ENCODE data around the gene L1CAM. TPM values are rescaled to one million over a fixed set of nuclear protein-coding genes. Genes with fewer than 3 reads are reported as not detected.

The L1CAM gene, protein sequence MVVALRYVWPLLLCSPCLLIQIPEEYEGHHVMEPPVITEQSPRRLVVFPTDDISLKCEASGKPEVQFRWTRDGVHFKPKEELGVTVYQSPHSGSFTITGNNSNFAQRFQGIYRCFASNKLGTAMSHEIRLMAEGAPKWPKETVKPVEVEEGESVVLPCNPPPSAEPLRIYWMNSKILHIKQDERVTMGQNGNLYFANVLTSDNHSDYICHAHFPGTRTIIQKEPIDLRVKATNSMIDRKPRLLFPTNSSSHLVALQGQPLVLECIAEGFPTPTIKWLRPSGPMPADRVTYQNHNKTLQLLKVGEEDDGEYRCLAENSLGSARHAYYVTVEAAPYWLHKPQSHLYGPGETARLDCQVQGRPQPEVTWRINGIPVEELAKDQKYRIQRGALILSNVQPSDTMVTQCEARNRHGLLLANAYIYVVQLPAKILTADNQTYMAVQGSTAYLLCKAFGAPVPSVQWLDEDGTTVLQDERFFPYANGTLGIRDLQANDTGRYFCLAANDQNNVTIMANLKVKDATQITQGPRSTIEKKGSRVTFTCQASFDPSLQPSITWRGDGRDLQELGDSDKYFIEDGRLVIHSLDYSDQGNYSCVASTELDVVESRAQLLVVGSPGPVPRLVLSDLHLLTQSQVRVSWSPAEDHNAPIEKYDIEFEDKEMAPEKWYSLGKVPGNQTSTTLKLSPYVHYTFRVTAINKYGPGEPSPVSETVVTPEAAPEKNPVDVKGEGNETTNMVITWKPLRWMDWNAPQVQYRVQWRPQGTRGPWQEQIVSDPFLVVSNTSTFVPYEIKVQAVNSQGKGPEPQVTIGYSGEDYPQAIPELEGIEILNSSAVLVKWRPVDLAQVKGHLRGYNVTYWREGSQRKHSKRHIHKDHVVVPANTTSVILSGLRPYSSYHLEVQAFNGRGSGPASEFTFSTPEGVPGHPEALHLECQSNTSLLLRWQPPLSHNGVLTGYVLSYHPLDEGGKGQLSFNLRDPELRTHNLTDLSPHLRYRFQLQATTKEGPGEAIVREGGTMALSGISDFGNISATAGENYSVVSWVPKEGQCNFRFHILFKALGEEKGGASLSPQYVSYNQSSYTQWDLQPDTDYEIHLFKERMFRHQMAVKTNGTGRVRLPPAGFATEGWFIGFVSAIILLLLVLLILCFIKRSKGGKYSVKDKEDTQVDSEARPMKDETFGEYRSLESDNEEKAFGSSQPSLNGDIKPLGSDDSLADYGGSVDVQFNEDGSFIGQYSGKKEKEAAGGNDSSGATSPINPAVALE
- polyA plus RNA-seq: 22.5 TPM
- long read RNA-seq, donor 1: 0 reads
- long read RNA-seq, donor 2, full-length matches to known transcripts: 1 of 1 reads
- long read RNA-seq, donor 2, partial matches to known transcripts: 0 of 1 reads
- long read RNA-seq, donor 2, other reads (novel, unspliced or antisense): 0 of 1 reads
- long read RNA-seq, donor 3: 0 reads
- long read RNA-seq, donor 4: 0 reads
- long read RNA-seq, donor 5, full-length matches to known transcripts: 2 of 2 reads
- long read RNA-seq, donor 5, partial matches to known transcripts: 0 of 2 reads
- long read RNA-seq, donor 5, other reads (novel, unspliced or antisense): 0 of 2 reads
- long read RNA-seq, donor 6: 0 reads
- long read RNA-seq, donor 7, partial matches to known transcripts: 0 of 1 reads
- long read RNA-seq, donor 7, other reads (novel, unspliced or antisense): 0 of 1 reads
- long read RNA-seq, donor 8: 0 reads
- long read RNA-seq, donor 9: 0 reads
- long read RNA-seq, donor 10: 0 reads
- long read RNA-seq, donor 11, full-length matches to known transcripts: 1 of 1 reads
- long read RNA-seq, donor 11, partial matches to known transcripts: 0 of 1 reads
- long read RNA-seq, donor 11, other reads (novel, unspliced or antisense): 0 of 1 reads

GRCh38 chrX:153885968-153886903, at the start of gene L1CAM:
Gene L1CAM (minus strand): TSS chrX:153886173. CDS start chrX:153875836, 10,337 bp downstream.
- no peak within 1 kb of the TSS for H3K4me3 ChIP-seq (ENCODE audit: low read length)
- DNase-seq: no peak
- peaks cover 64% of the 10 kb centered on the region for H3K27me3 ChIP-seq (ENCODE audit: control insufficient read depth, insufficient read depth, low read length)
- H3K36me3 ChIP-seq (ENCODE audit: control insufficient read depth, insufficient read depth, low read length): no peaks in the 10 kb centered on the region
- peaks cover 4% of the 10 kb centered on the region for H3K4me1 ChIP-seq (ENCODE audit: control insufficient read depth, insufficient read depth, low read length)
- peaks cover 3% of the 10 kb centered on the region for H3K9me3 ChIP-seq (ENCODE audit: control insufficient read depth, low read depth, low read length)
- no CpG with 5 or more reads among the region's 94 CpGs for WGBS (ENCODE audit: insufficient coverage, low lambda C conversion rate)
- H3K27ac ChIP-seq (ENCODE audit: low read length): no peak within 1 kb of the TSS

DNA sequence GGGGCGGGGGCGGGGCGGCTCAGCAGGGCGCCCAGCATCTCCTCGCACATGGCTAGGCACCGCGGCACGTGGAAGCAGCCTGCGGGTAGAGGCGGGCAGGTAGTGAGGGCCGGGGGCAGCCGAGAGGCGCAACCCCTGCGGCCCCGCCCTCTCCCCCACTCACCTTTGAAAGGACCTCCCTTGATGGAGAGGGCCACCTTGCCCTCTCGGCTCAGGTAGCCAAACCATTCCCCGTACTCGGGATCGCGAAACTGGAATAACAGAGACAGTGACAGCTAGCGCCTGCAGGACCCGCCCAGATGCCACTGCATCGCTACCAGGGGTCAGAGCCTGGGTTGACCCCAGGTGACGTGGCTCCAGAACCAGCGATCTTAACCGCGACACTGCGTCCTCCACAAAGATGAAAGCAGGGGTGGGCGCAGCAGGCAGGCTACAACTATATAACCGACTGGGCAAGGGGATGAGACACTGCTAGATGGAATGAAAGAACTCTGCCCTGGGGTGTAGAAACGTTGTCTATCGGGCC, 49.4 kb upstream of the L1CAM start:
- Histone ChIP-seq H3K27me3 (ENCODE audit: control insufficient read depth, insufficient read depth, low read length) (no peaks in the 10 kb centered on the region), H3K4me1 (ENCODE audit: control insufficient read depth, insufficient read depth, low read length) (peaks cover 10% of the 10 kb centered on the region), H3K27ac (ENCODE audit: low read length) (peak overlapping the region; percentile 17), H3K36me3 (ENCODE audit: control insufficient read depth, insufficient read depth, low read length) (peaks cover 31% of the 10 kb centered on the region), H3K9me3 (ENCODE audit: control insufficient read depth, low read depth, low read length) (no peaks in the 10 kb centered on the region), H3K4me3 (ENCODE audit: low read length) (peak overlapping the region; percentile 35)
- DNase-seq: peak in 1 of 2 donors; percentile 44
- WGBS (ENCODE audit: insufficient coverage, low lambda C conversion rate): no CpG with 5 or more reads among the region's 32 CpGs

DNA sequence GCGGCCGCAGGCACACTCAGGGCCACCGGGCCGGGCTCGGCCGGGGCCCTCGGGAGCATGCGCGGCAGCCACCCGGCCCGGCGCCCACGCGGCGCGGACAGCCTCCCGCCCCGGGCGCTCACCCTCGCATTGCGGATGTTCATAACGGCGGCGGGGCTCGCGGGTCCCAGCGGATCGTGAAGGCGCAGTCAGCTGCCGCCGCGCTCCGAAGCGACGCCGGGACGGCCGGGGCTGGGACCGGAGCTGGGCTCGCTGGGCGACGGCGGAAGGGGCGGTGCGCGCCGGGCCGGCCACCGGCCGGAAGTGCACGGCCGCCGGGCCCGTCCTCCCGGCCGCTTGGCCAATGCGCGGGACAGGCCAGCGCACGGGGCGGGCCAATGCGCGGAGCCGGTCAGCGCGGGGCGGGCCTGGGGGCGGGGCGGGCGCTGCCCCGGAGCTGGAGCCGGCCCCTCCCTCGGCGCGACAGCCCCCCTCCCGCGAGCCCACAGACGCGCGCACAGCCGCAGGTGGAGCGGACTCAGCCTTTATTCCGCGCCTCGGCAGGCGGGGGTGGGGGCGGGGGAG, 48.9 kb upstream of the L1CAM start, which contains the start of gene NAA10:
TSS of gene NAA10 (minus strand) at position 276 of the 564 bp plus-strand sequence. CDS start at position 143, 133 bp downstream.
- WGBS (ENCODE audit: insufficient coverage, low lambda C conversion rate): no CpG with 5 or more reads among the region's 87 CpGs
- Histone ChIP-seq H3K4me1 (ENCODE audit: control insufficient read depth, insufficient read depth, low read length) (peaks cover 10% of the 10 kb centered on the region), H3K4me3 (ENCODE audit: low read length) (peak within 1 kb of the TSS; percentile 63), H3K27me3 (ENCODE audit: control insufficient read depth, insufficient read depth, low read length) (no peaks in the 10 kb centered on the region), H3K9me3 (ENCODE audit: control insufficient read depth, low read depth, low read length) (no peaks in the 10 kb centered on the region), H3K36me3 (ENCODE audit: control insufficient read depth, insufficient read depth, low read length) (peaks cover 32% of the 10 kb centered on the region), H3K27ac (ENCODE audit: low read length) (peak within 1 kb of the TSS; percentile 17)
- peak; percentile 63 to 73 for DNase-seq

GRCh38 chrX:153934148-153934761, 48.3 kb upstream of the L1CAM start:
- peaks cover 14% of the 10 kb centered on the region for H3K4me1 ChIP-seq (ENCODE audit: control insufficient read depth, insufficient read depth, low read length)
- H3K36me3 ChIP-seq (ENCODE audit: control insufficient read depth, insufficient read depth, low read length): peaks cover 32% of the 10 kb centered on the region
- WGBS (ENCODE audit: insufficient coverage, low lambda C conversion rate): no CpG with 5 or more reads among the region's 33 CpGs
- no peaks in the 10 kb centered on the region for H3K27me3 ChIP-seq (ENCODE audit: control insufficient read depth, insufficient read depth, low read length)
- peak overlapping the region; percentile 63 for H3K4me3 ChIP-seq (ENCODE audit: low read length)
- no peak overlapping the region for H3K27ac ChIP-seq (ENCODE audit: low read length)
- no peaks in the 10 kb centered on the region for H3K9me3 ChIP-seq (ENCODE audit: control insufficient read depth, low read depth, low read length)
- no peak for DNase-seq

DNA sequence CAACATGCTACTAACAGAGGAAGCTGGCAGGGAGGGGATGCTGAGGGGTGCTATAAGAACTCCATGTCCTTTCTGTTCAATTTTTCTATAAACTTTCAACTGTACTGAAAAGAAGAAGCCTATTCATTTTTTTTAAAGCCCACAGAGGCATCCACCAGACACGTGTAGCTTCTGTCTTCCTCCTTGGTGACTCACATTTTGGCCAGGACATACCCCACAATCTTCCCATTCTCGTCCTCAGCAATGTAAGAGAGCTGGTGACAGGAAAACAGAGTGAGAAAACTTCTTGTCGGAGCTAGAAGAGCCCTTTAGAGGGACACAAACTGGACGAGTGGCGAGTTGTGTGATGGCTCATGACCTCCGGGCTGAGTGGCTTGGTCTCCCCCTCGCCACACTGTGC, 47.8 kb upstream of the L1CAM start:
- H3K9me3 ChIP-seq (ENCODE audit: control insufficient read depth, low read depth, low read length): no peaks in the 10 kb centered on the region
- no CpG with 5 or more reads among the region's 7 CpGs for WGBS (ENCODE audit: insufficient coverage, low lambda C conversion rate)
- H3K27ac ChIP-seq (ENCODE audit: low read length): no peak overlapping the region
- H3K4me3 ChIP-seq (ENCODE audit: low read length): peak overlapping the region; percentile 63
- no peaks in the 10 kb centered on the region for H3K27me3 ChIP-seq (ENCODE audit: control insufficient read depth, insufficient read depth, low read length)
- DNase-seq: no peak
- H3K4me1 ChIP-seq (ENCODE audit: control insufficient read depth, insufficient read depth, low read length): peaks cover 19% of the 10 kb centered on the region
- peaks cover 30% of the 10 kb centered on the region for H3K36me3 ChIP-seq (ENCODE audit: control insufficient read depth, insufficient read depth, low read length)

DNA sequence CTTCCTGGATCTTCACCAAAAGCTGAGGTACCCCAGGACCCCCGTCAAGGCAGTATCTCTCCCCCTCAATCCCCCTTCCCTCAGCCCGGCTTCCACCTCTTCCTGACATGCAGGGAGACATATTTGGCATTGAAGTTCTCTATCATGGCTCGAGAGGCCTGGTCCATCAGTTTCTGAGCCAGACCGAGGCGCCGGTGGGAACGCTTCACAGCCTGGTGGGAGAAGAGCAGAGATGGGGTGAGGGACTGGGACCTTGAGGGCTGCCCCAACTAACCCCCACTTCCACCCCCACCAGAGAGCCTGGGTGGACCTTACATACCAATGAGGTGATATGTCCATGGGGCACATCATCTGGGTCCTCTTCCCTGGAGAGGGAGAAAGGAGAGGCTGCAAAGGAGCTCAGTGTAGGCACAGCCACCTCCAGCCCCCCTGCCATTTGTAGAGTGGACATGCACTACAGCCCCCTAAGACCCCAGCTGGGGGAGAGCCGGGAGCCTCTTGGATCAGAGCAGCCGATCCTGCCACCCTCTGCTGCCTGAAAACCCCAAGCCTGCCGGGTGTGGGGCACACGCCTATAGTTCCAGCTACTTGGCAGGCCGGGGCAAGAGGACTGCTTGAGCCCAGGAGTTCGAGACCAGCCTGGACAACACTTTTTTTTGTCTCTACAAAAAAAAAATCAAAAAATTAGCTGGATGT, 46.4 kb upstream of the L1CAM start:
- Histone ChIP-seq H3K4me3 (ENCODE audit: low read length) (no peak overlapping the region), H3K9me3 (ENCODE audit: control insufficient read depth, low read depth, low read length) (no peaks in the 10 kb centered on the region), H3K27me3 (ENCODE audit: control insufficient read depth, insufficient read depth, low read length) (no peaks in the 10 kb centered on the region), H3K4me1 (ENCODE audit: control insufficient read depth, insufficient read depth, low read length) (peaks cover 19% of the 10 kb centered on the region), H3K27ac (ENCODE audit: low read length) (no peak overlapping the region), H3K36me3 (ENCODE audit: control insufficient read depth, insufficient read depth, low read length) (peaks cover 30% of the 10 kb centered on the region)
- no peak for DNase-seq
- no CpG with 5 or more reads among the region's 13 CpGs for WGBS (ENCODE audit: insufficient coverage, low lambda C conversion rate)

GRCh38 chrX:153931748-153932147, 45.8 kb upstream of the L1CAM start:
- no peak for DNase-seq
- H3K4me1 ChIP-seq (ENCODE audit: control insufficient read depth, insufficient read depth, low read length): peaks cover 24% of the 10 kb centered on the region
- H3K27ac ChIP-seq (ENCODE audit: low read length): no peak overlapping the region
- no peaks in the 10 kb centered on the region for H3K9me3 ChIP-seq (ENCODE audit: control insufficient read depth, low read depth, low read length)
- peaks cover 30% of the 10 kb centered on the region for H3K36me3 ChIP-seq (ENCODE audit: control insufficient read depth, insufficient read depth, low read length)
- WGBS (ENCODE audit: insufficient coverage, low lambda C conversion rate): no CpG with 5 or more reads among the region's 13 CpGs
- no peaks in the 10 kb centered on the region for H3K27me3 ChIP-seq (ENCODE audit: control insufficient read depth, insufficient read depth, low read length)
- no peak overlapping the region for H3K4me3 ChIP-seq (ENCODE audit: low read length)

GRCh38 chrX:153931151-153931550, 45.2 kb upstream of the L1CAM start:
- DNase-seq: no peak
- H3K36me3 ChIP-seq (ENCODE audit: control insufficient read depth, insufficient read depth, low read length): peaks cover 30% of the 10 kb centered on the region
- no peak overlapping the region for H3K27ac ChIP-seq (ENCODE audit: low read length)
- peaks cover 29% of the 10 kb centered on the region for H3K4me1 ChIP-seq (ENCODE audit: control insufficient read depth, insufficient read depth, low read length)
- no peaks in the 10 kb centered on the region for H3K27me3 ChIP-seq (ENCODE audit: control insufficient read depth, insufficient read depth, low read length)
- no CpG with 5 or more reads among the region's 8 CpGs for WGBS (ENCODE audit: insufficient coverage, low lambda C conversion rate)
- H3K9me3 ChIP-seq (ENCODE audit: control insufficient read depth, low read depth, low read length): no peaks in the 10 kb centered on the region
- H3K4me3 ChIP-seq (ENCODE audit: low read length): no peak overlapping the region

All from large intestine (tissue), 12 donors.